Sigmoid colon (tissue), 7 donors: ENCODE results near the gene SPATA13. TPM values are rescaled to one million over a fixed set of nuclear protein-coding genes. Genes with fewer than 3 reads are reported as not detected.
"Not testable (repeated sequence)": the region's sequence is repeated elsewhere in the genome, so short reads cannot be mapped to it uniquely, and the experiment has no call there.

Experiments used
- DNase-seq: peaks from one replicate; pipeline ENCODE4 v3.0.0-alpha.2; 2019
- H3K27ac ChIP-seq, 4 donors: fragments of 200-600 bp; sonication (generic); one replicate each; pipeline ENCODE4 v1.5.1; 2016 to 2019; ENCODE audit warnings: mild to moderate bottlenecking in 1 of 4
- H3K27me3 ChIP-seq, 3 donors: fragments of 200-600 bp; sonication (generic); one replicate each; pipeline ENCODE4 v1.5.1; 2019; ENCODE audit warnings: mild to moderate bottlenecking in 1 of 3
- H3K36me3 ChIP-seq, 4 donors: fragments of 200-600 bp; sonication (generic); one replicate each; pipeline ENCODE4 v1.5.1; 2016 to 2019
- H3K4me1 ChIP-seq, 4 donors: fragments of 200-600 bp; sonication (generic); one replicate each; pipeline ENCODE4 v1.5.1; 2017 to 2019
- H3K4me3 ChIP-seq, 4 donors: fragments of 200-600 bp; sonication (generic); one replicate each; pipeline ENCODE4 v1.5.1; 2017 to 2019; ENCODE audit warnings: mild to moderate bottlenecking in 2 of 4, moderate library complexity in 1 of 4
- H3K9me3 ChIP-seq, 4 donors: fragments of 200-600 bp in 3 of 4; sonication (generic) in 3 of 4; one replicate each; pipeline versions ENCODE4 v1.5.1 to v1.6.1; 2013 to 2019
- EP300 ChIP-seq, 4 donors: sonication (generic); formaldehyde crosslinking; IDR thresholded peaks; one replicate each; pipeline ENCODE4 v1.6.1; 2017; ENCODE audit warnings: antibody characterized with exemption in 4 of 4
- POLR2A ChIP-seq, 2 donors: fragments of 450-650 bp; IDR thresholded peaks; one replicate each; pipeline ENCODE4 v1.6.1; 2016; ENCODE audit warnings: antibody characterized with exemption in 2 of 2, mild to moderate bottlenecking in 2 of 2, moderate library complexity in 2 of 2
- POLR2AphosphoS5 ChIP-seq, 4 donors: sonication (generic); formaldehyde crosslinking; IDR thresholded peaks; one replicate each; pipeline ENCODE4 v1.6.1; 2017; ENCODE audit warnings: antibody characterized with exemption in 4 of 4
- WGBS, 2 donors: extraction: QIAGEN DNeasy Blood & Tissue Kit; methylation state at CpG; one replicate each; pipeline ENCODE4 v1.1.7; 2013; 5-methylcytosine and 5-hydroxymethylcytosine counted together
- intact Hi-C: fragments of 100-400 bp; cut with DNase I; formaldehyde crosslinking; loops from one replicate; pipeline ENCODE4 v1.15.1; 2023
- polyA plus RNA-seq, 3 donors: library from polyadenylated mRNA; stranded (reverse); fragments of 200-250 nt; gene quantifications; one replicate each; pipeline ENCODE4 v1.2.3, GENCODE V29; 2013
- total RNA-seq, 4 donors: library from RNA; depleted of rRNA; stranded (reverse); fragments of >200 nt; gene quantifications; one replicate each; pipeline ENCODE4 v1.1.0, GENCODE V29; 2016
- TF ChIP-seq, protein P1 (sequence below), 4 experiments: fragments of 450-650 bp in 3 of 4; fragments of 200-600 bp in 1 of 4; IDR thresholded peaks; one replicate each; pipeline ENCODE4 v1.5.1; 2016 to 2019; ENCODE audit warnings: antibody characterized with exemption in 4 of 4, mild to moderate bottlenecking in 3 of 4, moderate library complexity in 2 of 4
- donor health status: healthy with polysubstance abuse.
- donor health status: Bipolar disorder and iron deficiency.
- donor health status: healthy.

The SPATA13 gene
- total and polyA plus RNA-seq, 7 donors = 15.6 to 29.4 (median 18.1) TPM

DNA sequence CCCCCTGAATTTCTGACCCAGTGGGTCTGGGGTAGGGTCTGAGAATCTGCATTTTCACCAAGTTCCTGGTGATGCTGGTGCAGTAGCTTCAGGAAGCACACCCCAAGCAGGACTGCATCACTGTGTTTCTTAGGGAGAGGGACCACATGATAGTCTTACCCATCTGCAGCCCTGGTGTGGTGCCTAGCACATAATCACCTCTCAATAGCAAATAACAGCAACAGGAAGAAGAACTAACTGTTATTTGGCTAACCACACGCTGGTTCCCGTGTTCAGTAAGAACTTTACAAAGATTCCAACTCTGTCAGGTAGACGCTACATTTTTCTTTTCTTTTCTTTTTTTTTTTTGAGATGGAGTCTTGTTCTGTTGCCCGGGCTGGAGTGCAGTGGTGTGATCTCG lies 41.9 kb upstream of the SPATA13 start:
- TF ChIP-seq, protein P1, sequence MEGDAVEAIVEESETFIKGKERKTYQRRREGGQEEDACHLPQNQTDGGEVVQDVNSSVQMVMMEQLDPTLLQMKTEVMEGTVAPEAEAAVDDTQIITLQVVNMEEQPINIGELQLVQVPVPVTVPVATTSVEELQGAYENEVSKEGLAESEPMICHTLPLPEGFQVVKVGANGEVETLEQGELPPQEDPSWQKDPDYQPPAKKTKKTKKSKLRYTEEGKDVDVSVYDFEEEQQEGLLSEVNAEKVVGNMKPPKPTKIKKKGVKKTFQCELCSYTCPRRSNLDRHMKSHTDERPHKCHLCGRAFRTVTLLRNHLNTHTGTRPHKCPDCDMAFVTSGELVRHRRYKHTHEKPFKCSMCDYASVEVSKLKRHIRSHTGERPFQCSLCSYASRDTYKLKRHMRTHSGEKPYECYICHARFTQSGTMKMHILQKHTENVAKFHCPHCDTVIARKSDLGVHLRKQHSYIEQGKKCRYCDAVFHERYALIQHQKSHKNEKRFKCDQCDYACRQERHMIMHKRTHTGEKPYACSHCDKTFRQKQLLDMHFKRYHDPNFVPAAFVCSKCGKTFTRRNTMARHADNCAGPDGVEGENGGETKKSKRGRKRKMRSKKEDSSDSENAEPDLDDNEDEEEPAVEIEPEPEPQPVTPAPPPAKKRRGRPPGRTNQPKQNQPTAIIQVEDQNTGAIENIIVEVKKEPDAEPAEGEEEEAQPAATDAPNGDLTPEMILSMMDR (IDR thresholded peaks at IDR 0.05) = no peak
- no peak for TF ChIP-seq POLR2A (IDR thresholded peaks at IDR 0.05)
- no peak for TF ChIP-seq POLR2AphosphoS5 (IDR thresholded peaks at IDR 0.05)
- TF ChIP-seq EP300 (IDR thresholded peaks at IDR 0.05) = no peak
- DNase-seq = no peak
- intact Hi-C loops = no loop called here
- Histone ChIP-seq H3K27ac (no peak overlapping the region), H3K36me3 (no peaks in the 10 kb centered on the region), H3K4me1 (peaks cover 0 to 14% (median 12%) of the 10 kb centered on the region in 4 donors), H3K4me3 (no peak overlapping the region), H3K27me3 (no peaks in the 10 kb centered on the region), H3K9me3 (no peaks in the 10 kb centered on the region)
- 87 to 88% methylated on average over 5 of the region's 5 CpGs for WGBS, 2 donors

DNA sequence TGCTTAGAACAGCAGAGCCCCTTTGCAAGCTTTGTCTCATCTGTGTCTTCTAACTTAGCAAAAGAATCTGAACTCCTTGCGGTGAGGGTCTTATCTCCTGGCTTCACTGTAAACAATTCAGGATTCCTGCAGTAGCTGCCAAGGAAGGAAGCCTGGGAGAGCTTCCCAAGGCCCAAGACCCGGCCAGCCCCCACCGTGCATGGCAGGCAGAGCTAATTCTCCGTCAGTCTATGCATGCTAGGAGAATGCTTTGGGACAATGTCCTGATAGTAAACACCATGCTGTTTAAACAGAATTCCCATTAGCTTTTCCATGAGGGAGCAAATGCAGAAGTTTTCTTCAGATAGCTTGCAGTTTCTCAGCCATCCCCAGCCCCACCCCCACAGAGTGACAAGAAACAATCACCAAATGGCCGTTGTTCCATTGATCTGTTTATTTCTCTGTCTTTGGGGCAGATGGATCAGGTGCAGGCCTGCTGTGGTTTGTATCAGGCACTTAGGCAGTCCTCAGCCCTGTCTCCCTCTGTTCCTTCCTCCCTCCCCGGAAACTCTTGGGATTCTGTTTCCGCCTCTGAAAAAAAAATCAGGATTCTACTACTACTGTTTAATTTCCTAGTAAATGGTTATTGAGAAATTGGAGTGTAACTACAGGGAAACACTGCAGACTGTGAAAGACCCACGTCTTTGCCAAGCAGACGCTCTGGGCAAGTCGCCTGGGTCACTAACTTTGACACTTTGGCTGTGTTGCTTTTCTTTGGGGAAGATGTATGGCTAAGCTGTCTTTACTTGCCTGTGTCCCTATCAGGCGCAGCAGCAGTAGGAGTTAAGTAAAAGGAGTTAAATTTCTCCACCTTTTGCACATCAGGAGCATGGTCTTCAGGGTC lies 40.7 kb upstream of the SPATA13 start:
- no peaks in the 10 kb centered on the region for H3K9me3 ChIP-seq
- no peak overlapping the region for H3K27ac ChIP-seq
- TF ChIP-seq POLR2AphosphoS5 (IDR thresholded peaks at IDR 0.05) = no peak
- intact Hi-C loops = no loop called here
- no peaks in the 10 kb centered on the region for H3K36me3 ChIP-seq
- H3K4me3 ChIP-seq = no peak overlapping the region
- no peaks in the 10 kb centered on the region for H3K27me3 ChIP-seq
- H3K4me1 ChIP-seq = peaks cover 0 to 14% (median 12%) of the 10 kb centered on the region in 4 donors
- WGBS, 2 donors = 79 to 83% methylated on average over 11 of the region's 11 CpGs
- no peak for DNase-seq

- peaks cover 0 to 14% (median 12%) of the 10 kb centered on the region in 4 donors for H3K4me1 ChIP-seq
- intact Hi-C loops, DNase-seq, H3K36me3 ChIP-seq, H3K27ac ChIP-seq, H3K4me3 ChIP-seq, H3K27me3 ChIP-seq, H3K9me3 ChIP-seq: not testable (repeated sequence)
- 84 to 92% methylated on average over 4 of the region's 4 CpGs for WGBS, 2 donors
Observed at GRCh38 chr13:24122045-24122444, 38.5 kb upstream of the SPATA13 start.

DNA sequence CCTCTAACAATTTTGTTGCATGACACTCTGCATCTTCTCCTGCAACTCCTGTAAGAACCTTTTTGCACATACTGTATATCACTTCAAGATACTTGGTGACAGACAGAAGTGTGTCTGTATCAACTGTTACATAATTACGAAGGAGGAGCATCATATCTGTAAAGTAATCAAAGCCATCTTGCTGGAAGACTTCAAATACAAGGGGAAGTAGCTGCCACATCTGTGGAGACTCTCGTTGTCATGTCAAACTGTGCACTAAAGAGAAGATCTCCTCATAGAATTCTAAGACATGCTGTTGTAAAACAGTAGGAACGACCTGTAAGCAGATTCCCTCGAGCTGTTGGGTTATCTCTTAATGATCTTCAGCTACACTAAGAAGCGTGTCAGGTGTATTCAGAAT lies 38.0 kb upstream of the SPATA13 start:
- WGBS, 2 donors = 82 to 87% methylated on average over 5 of the region's 5 CpGs
- TF ChIP-seq EP300 (IDR thresholded peaks at IDR 0.05) (no peak), POLR2AphosphoS5 (IDR thresholded peaks at IDR 0.05) (no peak), POLR2A (IDR thresholded peaks at IDR 0.05) (no peak)
- TF ChIP-seq, protein P1 (IDR thresholded peaks at IDR 0.05) = no peak
- H3K4me3 ChIP-seq = no peak overlapping the region

GRCh38 chr13:24123761-24124160 lies 36.8 kb upstream of the SPATA13 start:
- 84 to 85% methylated on average over 2 of the region's 2 CpGs for WGBS, 2 donors
- H3K36me3 ChIP-seq = no peaks in the 10 kb centered on the region
- H3K4me1 ChIP-seq = peaks cover 0 to 14% (median 12%) of the 10 kb centered on the region in 4 donors
- TF ChIP-seq POLR2A (IDR thresholded peaks at IDR 0.05) (no peak), EP300 (IDR thresholded peaks at IDR 0.05) (no peak), POLR2AphosphoS5 (IDR thresholded peaks at IDR 0.05) (no peak)
- TF ChIP-seq, protein P1 (IDR thresholded peaks at IDR 0.05) = no peak
- no peak overlapping the region for H3K27ac ChIP-seq
- no peak overlapping the region for H3K4me3 ChIP-seq
- no peaks in the 10 kb centered on the region for H3K27me3 ChIP-seq
- no peaks in the 10 kb centered on the region for H3K9me3 ChIP-seq
- no peak for DNase-seq
- intact Hi-C loops = no loop called here

More for the DNA sequence above, 38.0 kb upstream of the SPATA13 start:
- no peak for DNase-seq
- no peaks in the 10 kb centered on the region for H3K27me3 ChIP-seq
- intact Hi-C loops = no loop called here
- H3K36me3 ChIP-seq = no peaks in the 10 kb centered on the region
- H3K4me1 ChIP-seq = peaks cover 0 to 14% (median 12%) of the 10 kb centered on the region in 4 donors
- no peaks in the 10 kb centered on the region for H3K9me3 ChIP-seq
- H3K27ac ChIP-seq = no peak overlapping the region
